Stimulated activated naive CD8-positive, alpha-beta T cell treated with anti-CD3 and anti-CD28 coated beads, Interleukin-15, Interleukin-2, amounts not matched to agents 100 ng/mL and 50 ng/mL, for 24 hours (primary cell): ENCODE data around the gene TMEM120B.
A peak's percentile ranks its signal among the peaks of the same experiment; 100 is the strongest.

Source experiments
- H3K27ac Mint-ChIP-seq: one replicate; pipeline ENCODE4 v1.8.0; 2021; ENCODE audit warnings: mild to moderate bottlenecking, mixed read lengths
- H3K27me3 Mint-ChIP-seq: one replicate; pipeline ENCODE4 v1.8.0; 2021; ENCODE audit warnings: mixed read lengths
- H3K36me3 Mint-ChIP-seq: one replicate; pipeline ENCODE4 v1.8.0; 2021; ENCODE audit warnings: low read depth, mixed read lengths
- H3K4me1 Mint-ChIP-seq: one replicate; pipeline ENCODE4 v1.8.0; 2021; ENCODE audit warnings: low read depth, mixed read lengths
- H3K4me3 Mint-ChIP-seq: one replicate; pipeline ENCODE4 v1.8.0; 2021; ENCODE audit warnings: mild to moderate bottlenecking, mixed read lengths
- H3K9me3 Mint-ChIP-seq: one replicate; pipeline ENCODE4 v1.8.0; 2021; ENCODE audit warnings: mixed read lengths

The TMEM120B gene

DNA sequence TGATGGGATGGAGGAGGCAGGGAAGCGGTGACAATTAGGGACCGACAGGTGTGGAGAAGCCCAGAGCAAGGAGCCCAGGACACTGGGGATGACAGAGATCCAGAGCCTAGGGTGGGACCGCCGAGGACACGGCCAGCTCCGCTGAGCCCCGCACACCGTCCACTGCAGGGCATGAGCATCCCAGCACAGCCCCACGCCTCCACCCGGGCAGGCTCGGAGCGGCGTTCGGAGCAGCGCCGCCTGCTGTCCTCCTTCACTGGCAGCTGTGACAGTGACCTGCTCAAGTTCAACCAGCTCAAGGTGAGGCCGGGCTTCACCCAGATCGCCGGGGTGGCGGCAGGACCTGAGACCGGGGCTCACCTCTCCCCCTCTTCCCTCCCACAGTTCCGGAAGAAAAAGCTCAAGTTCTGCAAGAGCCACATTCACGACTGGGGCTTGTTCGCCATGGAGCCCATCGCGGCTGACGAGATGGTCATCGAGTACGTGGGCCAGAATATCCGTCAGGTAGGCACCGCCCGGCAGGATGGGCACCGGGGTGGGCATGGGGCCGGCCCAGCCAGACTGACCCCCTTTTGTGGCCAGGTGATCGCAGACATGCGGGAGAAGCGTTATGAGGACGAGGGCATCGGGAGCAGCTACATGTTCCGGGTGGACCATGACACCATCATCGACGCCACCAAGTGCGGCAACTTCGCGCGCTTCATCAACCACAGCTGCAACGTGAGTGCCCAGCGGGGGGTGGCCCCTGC, 115.0 kb downstream of the TMEM120B start:
- H3K4me1 Mint-ChIP-seq = peaks cover 7% of the 10 kb centered on the region
- no peaks in the 10 kb centered on the region for H3K27me3 Mint-ChIP-seq
- no peak overlapping the region for H3K27ac Mint-ChIP-seq
- H3K4me3 Mint-ChIP-seq = no peak overlapping the region
- H3K9me3 Mint-ChIP-seq = no peaks in the 10 kb centered on the region
- peaks cover 52% of the 10 kb centered on the region for H3K36me3 Mint-ChIP-seq

DNA sequence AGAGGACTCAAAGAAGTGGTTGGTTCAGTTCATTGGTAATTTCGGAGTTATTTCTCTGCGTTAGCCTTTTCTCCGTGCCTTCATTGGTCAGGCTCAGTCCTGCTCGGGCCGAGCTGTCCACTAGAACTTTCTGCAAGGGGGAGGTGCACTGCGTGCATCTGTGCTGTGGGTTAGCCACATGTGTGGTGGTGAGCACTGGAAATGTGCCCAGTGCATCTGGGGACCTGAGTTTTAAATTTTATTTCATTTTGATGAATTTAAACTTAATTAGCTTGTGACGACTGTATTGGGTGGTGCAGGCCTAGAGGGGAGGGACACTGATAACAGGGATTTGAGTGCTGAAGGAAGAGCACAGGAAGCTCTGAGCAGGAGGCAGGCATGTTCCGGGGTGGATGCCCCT, 115.8 kb downstream of the TMEM120B start:
- peaks cover 13% of the 10 kb centered on the region for H3K4me1 Mint-ChIP-seq
- no peaks in the 10 kb centered on the region for H3K27me3 Mint-ChIP-seq
- H3K27ac Mint-ChIP-seq = peak overlapping the region; percentile 67
- H3K9me3 Mint-ChIP-seq = no peaks in the 10 kb centered on the region
- H3K36me3 Mint-ChIP-seq = peaks cover 54% of the 10 kb centered on the region
- no peak overlapping the region for H3K4me3 Mint-ChIP-seq

GRCh38 chr12:121828826-121829225, 116.3 kb downstream of the TMEM120B start:
- no peaks in the 10 kb centered on the region for H3K9me3 Mint-ChIP-seq
- peaks cover 54% of the 10 kb centered on the region for H3K36me3 Mint-ChIP-seq
- H3K4me3 Mint-ChIP-seq = no peak overlapping the region
- peak overlapping the region; percentile 67 for H3K27ac Mint-ChIP-seq
- H3K4me1 Mint-ChIP-seq = peaks cover 14% of the 10 kb centered on the region
- no peaks in the 10 kb centered on the region for H3K27me3 Mint-ChIP-seq

- Mint-ChIP-seq H3K4me3 (no peak overlapping the region), H3K4me1 (peaks cover 14% of the 10 kb centered on the region), H3K27me3 (no peaks in the 10 kb centered on the region), H3K36me3 (peaks cover 54% of the 10 kb centered on the region), H3K27ac (peak overlapping the region; percentile 67), H3K9me3 (no peaks in the 10 kb centered on the region)
These were observed 116.8 kb downstream of the TMEM120B start for GRCh38 chr12:121829250-121829918.

GRCh38 chr12:121830134-121830533, 117.6 kb downstream of the TMEM120B start:
- Mint-ChIP-seq H3K36me3 (peaks cover 54% of the 10 kb centered on the region), H3K4me1 (peaks cover 14% of the 10 kb centered on the region), H3K9me3 (no peaks in the 10 kb centered on the region), H3K27ac (no peak overlapping the region), H3K27me3 (no peaks in the 10 kb centered on the region), H3K4me3 (no peak overlapping the region)

DNA sequence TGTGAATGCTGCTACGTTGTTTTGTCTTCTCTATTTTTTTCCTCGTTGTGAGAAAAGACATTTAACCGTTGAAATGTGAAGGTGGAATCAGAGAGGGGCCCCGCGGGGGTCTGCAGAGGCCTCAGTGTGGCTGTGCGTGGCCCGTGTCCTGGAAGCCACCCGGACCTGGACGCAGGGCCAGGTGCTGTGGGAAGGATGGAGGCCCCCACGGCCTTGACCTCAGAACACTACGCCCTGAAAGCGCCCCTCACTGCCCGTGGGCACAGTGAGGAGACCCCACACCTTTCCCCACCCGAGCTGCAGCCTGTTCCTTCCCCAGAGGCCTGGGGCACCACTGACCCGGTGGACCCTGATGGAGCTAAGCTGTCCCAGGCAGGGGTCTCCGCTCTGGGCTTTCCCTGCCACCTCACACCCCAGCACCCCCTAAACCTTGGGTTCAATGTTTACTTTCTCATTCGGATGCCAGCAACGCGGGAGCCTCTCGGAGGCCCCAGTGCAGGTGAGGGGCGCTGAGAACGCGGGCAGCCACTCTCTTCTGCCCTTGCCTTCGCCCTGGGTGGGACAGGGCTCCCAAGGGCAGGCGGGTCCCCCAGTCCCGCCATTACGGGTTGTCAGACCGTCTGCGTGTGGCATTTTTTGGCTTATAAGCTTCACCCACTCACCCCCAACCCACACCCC, 118.2 kb downstream of the TMEM120B start:
- peaks cover 14% of the 10 kb centered on the region for H3K4me1 Mint-ChIP-seq
- H3K9me3 Mint-ChIP-seq = no peaks in the 10 kb centered on the region
- peaks cover 54% of the 10 kb centered on the region for H3K36me3 Mint-ChIP-seq
- H3K27me3 Mint-ChIP-seq = no peaks in the 10 kb centered on the region
- no peak overlapping the region for H3K27ac Mint-ChIP-seq
- no peak overlapping the region for H3K4me3 Mint-ChIP-seq
